ENCODE results near the gene MIAT.

The MIAT gene

DNA sequence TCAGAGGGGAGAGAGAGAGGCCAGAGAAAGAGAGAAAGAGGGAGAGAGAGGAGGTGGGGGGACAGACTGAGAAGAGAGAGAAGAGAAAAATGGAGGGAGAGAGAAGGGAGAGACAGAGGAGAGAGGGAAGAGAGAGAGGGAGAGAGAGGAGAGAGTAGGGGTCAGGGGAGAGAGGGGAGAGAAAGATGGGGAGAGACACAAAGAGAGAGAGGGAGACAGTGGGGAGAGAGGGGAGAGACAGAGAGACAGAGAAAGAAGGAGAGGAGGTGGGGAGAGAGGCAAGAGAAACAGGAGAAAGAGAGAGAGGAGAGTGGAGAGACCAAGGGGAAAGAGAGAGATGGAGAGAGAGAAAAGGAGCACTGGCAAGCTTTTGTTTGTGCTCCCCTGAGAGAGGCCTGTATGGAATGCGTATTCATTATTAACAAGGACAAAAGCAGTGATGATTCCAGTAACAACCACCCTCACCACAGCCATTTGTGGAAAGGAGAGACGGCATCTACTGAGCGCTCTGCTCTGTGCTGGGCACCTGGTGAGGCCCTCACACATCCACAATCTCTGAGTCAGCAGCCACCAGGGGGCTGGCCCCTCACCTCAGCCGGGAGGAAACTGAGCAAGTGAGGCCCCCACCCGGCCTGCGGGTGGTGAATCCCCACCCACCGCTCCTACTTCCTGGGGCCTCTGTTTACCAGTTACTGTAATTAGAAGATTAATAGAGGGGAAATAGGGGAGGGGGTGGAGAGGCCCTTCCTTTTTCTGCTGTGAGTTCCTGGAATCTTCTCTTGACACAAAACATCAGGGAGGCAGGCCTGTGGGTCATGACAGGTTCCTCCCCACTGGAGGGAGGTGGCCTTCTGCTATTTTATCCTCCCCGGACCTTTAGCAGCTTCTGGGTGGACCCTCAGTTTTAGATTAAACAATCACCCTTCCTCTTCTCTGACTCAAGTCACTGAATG is 14.6 kb upstream of the MIAT start (continued):
- no peak for TF ChIP-seq ZNF26 (tag by site-specific recombination; IDR thresholded peaks at IDR 0.05)
- TF ChIP-seq KLF17 (tag by site-specific recombination; IDR thresholded peaks at IDR 0.05), result no peak
- TF ChIP-seq ZNF701 (tag by site-specific recombination; IDR thresholded peaks at IDR 0.05), result no peak
- no peak for TF ChIP-seq ZNF449 (tag by site-specific recombination; IDR thresholded peaks at IDR 0.05)
- TF ChIP-seq HOXD13 (CRISPR knock-in tag; IDR thresholded peaks at IDR 0.05; ENCODE audit: borderline replicate concordance), result no peak
- TF ChIP-seq FEZF1 (tag by site-specific recombination; IDR thresholded peaks at IDR 0.05), result no peak
- peak; percentile 98 for TF ChIP-seq PRDM1 (tag by site-specific recombination; IDR thresholded peaks at IDR 0.05)
- TF ChIP-seq ZNF785 (tag by site-specific recombination; IDR thresholded peaks at IDR 0.05), result no peak
- TF ChIP-seq, protein P1, sequence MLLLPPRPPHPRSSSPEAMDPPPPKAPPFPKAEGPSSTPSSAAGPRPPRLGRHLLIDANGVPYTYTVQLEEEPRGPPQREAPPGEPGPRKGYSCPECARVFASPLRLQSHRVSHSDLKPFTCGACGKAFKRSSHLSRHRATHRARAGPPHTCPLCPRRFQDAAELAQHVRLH (tag by site-specific recombination; IDR thresholded peaks at IDR 0.05), result no peak
- no peak for TF ChIP-seq ZBTB6 (tag by site-specific recombination; IDR thresholded peaks at IDR 0.05)
- peak; percentile 67; the same call in 1 of the 2 replicates for TF ChIP-seq ZNF521 (tag by site-specific recombination; IDR thresholded peaks at IDR 0.05)
- TF ChIP-seq ZNF302 (tag by site-specific recombination; IDR thresholded peaks at IDR 0.05; ENCODE audit: low read depth), result no peak

GRCh38 chr22:26643418-26644100 is 13.8 kb upstream of the MIAT start:
- Histone ChIP-seq H3K4me3 (ENCODE audit: low read depth, low read length) (no peak overlapping the region), H3K27ac (ENCODE audit: extremely low read depth, low read depth, low read length) (no peak overlapping the region), H3K9me3 (ENCODE audit: control insufficient read depth, insufficient read depth, low read depth, low read length) (no peaks in the 10 kb centered on the region), H3K4me1 (ENCODE audit: control insufficient read depth, insufficient read depth, low read length) (no peaks in the 10 kb centered on the region), H3K36me3 (ENCODE audit: control insufficient read depth in 2 of 2, insufficient read depth in 1 of 2, low read length in 2 of 2) (no peaks in the 10 kb centered on the region)
- ChIA-PET CTCF (interaction anchor here (0.5 to 0.7 kb wide), 3 partner anchors 40 to 238 kb away, joined by 3 to 4 read pairs (median 3); no protein-coding TSS in a partner anchor), POLR2A (no interaction called here)
- TF ChIP-seq KLF10 (tag by site-specific recombination; IDR thresholded peaks at IDR 0.05), result no peak
- no peak for TF ChIP-seq ZEB2 (tag by site-specific recombination; IDR thresholded peaks at IDR 0.05)
- TF ChIP-seq, protein P1 (tag by site-specific recombination; IDR thresholded peaks at IDR 0.05), result no peak
- TF ChIP-seq ZNF302 (tag by site-specific recombination; IDR thresholded peaks at IDR 0.05; ENCODE audit: low read depth), result no peak
- no peak for TF ChIP-seq ZBTB20 (tag by site-specific recombination; IDR thresholded peaks at IDR 0.05)

All from HEK293 (cell line).